Kidney epithelial cell (primary cell): ENCODE results near the gene RAC2. TPM values are rescaled to one million over a fixed set of nuclear protein-coding genes. Genes with fewer than 3 reads are reported as not detected.
A peak's percentile ranks its signal among the peaks of the same experiment; 100 is the strongest.

Experiments
- DNase-seq: peaks from one replicate; pipeline ENCODE4 v3.0.0-alpha.2; 2010; ENCODE audit warnings: low read depth
- H3K27me3 ChIP-seq: 2 replicates; pipeline ENCODE4 v1.6.0; 2011; ENCODE audit warnings: low read length; ENCODE audit not compliant: control insufficient read depth, insufficient read depth
- H3K36me3 ChIP-seq: 2 replicates; pipeline ENCODE4 v1.5.1; 2011; ENCODE audit warnings: low read length; ENCODE audit not compliant: control insufficient read depth, insufficient read depth
- H3K4me3 ChIP-seq: 2 replicates; pipeline ENCODE4 v1.5.1; 2011; ENCODE audit warnings: low read depth, mild to moderate bottlenecking, control low read depth, low read length
- CTCF ChIP-seq: IDR thresholded peaks from 2 replicates; pipeline ENCODE4 v1.5.1; 2011; ENCODE audit warnings: mild to moderate bottlenecking, moderate library complexity, low read length, control low read depth, inconsistent platforms; ENCODE audit not compliant: insufficient read depth, poor library complexity, severe bottlenecking
- total RNA-seq: library from RNA; depleted of rRNA; stranded (reverse); fragments of >200 nt; gene quantifications from 2 replicates; pipeline ENCODE4 v1.2.3, GENCODE V29; 2015

RAC2 gene
- total RNA-seq, 1 donor from 2014 or later = 24.0 TPM

GRCh38 chr22:37280718-37281117 is 36.6 kb upstream of the RAC2 start:
- Histone ChIP-seq H3K4me3 (no peak overlapping the region), H3K27me3 (no peaks in the 10 kb centered on the region), H3K36me3 (no peaks in the 10 kb centered on the region)
- DNase-seq = no peak
- TF ChIP-seq CTCF = no peak

- no peak for TF ChIP-seq CTCF
- H3K4me3 ChIP-seq = no peak overlapping the region
- H3K27me3 ChIP-seq = no peaks in the 10 kb centered on the region
- no peaks in the 10 kb centered on the region for H3K36me3 ChIP-seq
- peak; percentile 60 for DNase-seq
Measured at GRCh38 chr22:37279331-37280181, 35.5 kb upstream of the RAC2 start.

- Histone ChIP-seq H3K36me3 (no peaks in the 10 kb centered on the region), H3K27me3 (no peaks in the 10 kb centered on the region), H3K4me3 (no peak overlapping the region)
- no peak for TF ChIP-seq CTCF
- no peak for DNase-seq
Measured at GRCh38 chr22:37278261-37278660, 34.2 kb upstream of the RAC2 start.

GRCh38 chr22:37277384-37277783 is 33.3 kb upstream of the RAC2 start:
- Histone ChIP-seq H3K36me3 (no peaks in the 10 kb centered on the region), H3K4me3 (no peak overlapping the region), H3K27me3 (no peaks in the 10 kb centered on the region)
- TF ChIP-seq CTCF = no peak
- no peak for DNase-seq

- Histone ChIP-seq H3K36me3 (no peaks in the 10 kb centered on the region), H3K4me3 (no peak overlapping the region), H3K27me3 (no peaks in the 10 kb centered on the region)
- no peak for DNase-seq
- no peak for TF ChIP-seq CTCF
Measured at GRCh38 chr22:37276776-37277175, 32.7 kb upstream of the RAC2 start.

GRCh38 chr22:37275622-37276021 is 31.6 kb upstream of the RAC2 start:
- no peak for DNase-seq
- TF ChIP-seq CTCF = no peak
- Histone ChIP-seq H3K36me3 (no peaks in the 10 kb centered on the region), H3K27me3 (no peaks in the 10 kb centered on the region), H3K4me3 (no peak overlapping the region)
